HEK293 (cell line): ENCODE data around the gene C10orf67.

Experiments
- YY1 ChIP-seq: fragments of 450-650 bp; formaldehyde crosslinking; IDR thresholded peaks from 2 replicates; pipeline ENCODE4 v1.5.1; 2018; ENCODE audit warnings: missing biosample characterization, missing genetic modification characterization
- ZBTB48 ChIP-seq: fragments of 450-650 bp; formaldehyde crosslinking; IDR thresholded peaks from 2 replicates; pipeline ENCODE4 v1.5.1; 2016; ENCODE audit warnings: missing biosample characterization, missing genetic modification characterization
- ZFP37 ChIP-seq: fragments of 450-650 bp; formaldehyde crosslinking; IDR thresholded peaks from 2 replicates; pipeline ENCODE4 v1.5.1; 2016; ENCODE audit warnings: missing biosample characterization, missing genetic modification characterization
- ZNF146 ChIP-seq: fragments of 450-650 bp; formaldehyde crosslinking; IDR thresholded peaks from 2 replicates; pipeline ENCODE4 v1.5.1; 2016; ENCODE audit warnings: missing biosample characterization, missing genetic modification characterization
- ZNF175 ChIP-seq: fragments of 450-650 bp; formaldehyde crosslinking; IDR thresholded peaks from 2 replicates; pipeline ENCODE4 v1.5.1; 2016; ENCODE audit warnings: missing biosample characterization, missing genetic modification characterization
- ZNF530 ChIP-seq: fragments of 450-650 bp; formaldehyde crosslinking; IDR thresholded peaks from 2 replicates; pipeline ENCODE4 v1.5.1; 2016; ENCODE audit warnings: low read depth, missing biosample characterization, missing genetic modification characterization
- ZNF837 ChIP-seq: fragments of 450-650 bp; formaldehyde crosslinking; IDR thresholded peaks from 2 replicates; pipeline ENCODE4 v1.5.1; 2016; ENCODE audit warnings: missing biosample characterization, missing genetic modification characterization
- TF ChIP-seq, protein P1 (sequence below): fragments of 450-650 bp; formaldehyde crosslinking; IDR thresholded peaks from 2 replicates; pipeline ENCODE4 v1.5.1; 2016; ENCODE audit warnings: missing biosample characterization, missing genetic modification characterization

GRCh38 chr10:23311034-23311433 is 33.6 kb downstream of the C10orf67 start:
- TF ChIP-seq ZNF175 (no peak), ZBTB48 (tag by site-specific recombination) (no peak), YY1 (tag by site-specific recombination) (no peak), ZFP37 (tag by site-specific recombination) (no peak), ZNF837 (tag by site-specific recombination) (no peak), ZNF530 (tag by site-specific recombination) (no peak), ZNF146 (no peak)
- TF ChIP-seq, protein P1, sequence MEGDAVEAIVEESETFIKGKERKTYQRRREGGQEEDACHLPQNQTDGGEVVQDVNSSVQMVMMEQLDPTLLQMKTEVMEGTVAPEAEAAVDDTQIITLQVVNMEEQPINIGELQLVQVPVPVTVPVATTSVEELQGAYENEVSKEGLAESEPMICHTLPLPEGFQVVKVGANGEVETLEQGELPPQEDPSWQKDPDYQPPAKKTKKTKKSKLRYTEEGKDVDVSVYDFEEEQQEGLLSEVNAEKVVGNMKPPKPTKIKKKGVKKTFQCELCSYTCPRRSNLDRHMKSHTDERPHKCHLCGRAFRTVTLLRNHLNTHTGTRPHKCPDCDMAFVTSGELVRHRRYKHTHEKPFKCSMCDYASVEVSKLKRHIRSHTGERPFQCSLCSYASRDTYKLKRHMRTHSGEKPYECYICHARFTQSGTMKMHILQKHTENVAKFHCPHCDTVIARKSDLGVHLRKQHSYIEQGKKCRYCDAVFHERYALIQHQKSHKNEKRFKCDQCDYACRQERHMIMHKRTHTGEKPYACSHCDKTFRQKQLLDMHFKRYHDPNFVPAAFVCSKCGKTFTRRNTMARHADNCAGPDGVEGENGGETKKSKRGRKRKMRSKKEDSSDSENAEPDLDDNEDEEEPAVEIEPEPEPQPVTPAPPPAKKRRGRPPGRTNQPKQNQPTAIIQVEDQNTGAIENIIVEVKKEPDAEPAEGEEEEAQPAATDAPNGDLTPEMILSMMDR (tag by site-specific recombination), result no peak
